Mesenteric fat pad (tissue), 1 donor: ENCODE data around the gene SRSF11. TPM values are rescaled to one million over a fixed set of nuclear protein-coding genes. Genes with fewer than 3 reads are reported as not detected.

Source experiments
- total RNA-seq: library from RNA; stranded (reverse); fragmentation: NEBNext Ultra II Directional; extraction: Animal tissue kit (Norgen Biotek cat#: 25700); gene quantifications from one replicate; pipeline ENCODE4 v1.2.1, GENCODE V29; 2021
- donor health status: DM: yes; HTN: yes; CAD: no.

SRSF11 gene
- total RNA-seq, 1 donor from 2014 or later, result 150 TPM

Other genes starting within 250 kb of the SRSF11 start
- gene LRRC40, start 15.8 kb upstream of the SRSF11 start, total RNA-seq, result 11.2 TPM
- 21.6 TPM for gene ANKRD13C, start 133.3 kb downstream of the SRSF11 start, total RNA-seq
- 2.5 TPM for gene CTH, start 189.9 kb downstream of the SRSF11 start, total RNA-seq